Smooth muscle cell of the brain vasculature (primary cell): Measurements from ENCODE around the gene KIAA0232.
"Not testable (repeated sequence)": the region's sequence is repeated elsewhere in the genome, so short reads cannot be mapped to it uniquely, and the experiment has no call there.

Experiments
- DNase-seq: peaks from one replicate; pipeline ENCODE4 v3.0.0-alpha.2; 2012; ENCODE audit warnings: low read depth, low spot score

Gene KIAA0232

DNA sequence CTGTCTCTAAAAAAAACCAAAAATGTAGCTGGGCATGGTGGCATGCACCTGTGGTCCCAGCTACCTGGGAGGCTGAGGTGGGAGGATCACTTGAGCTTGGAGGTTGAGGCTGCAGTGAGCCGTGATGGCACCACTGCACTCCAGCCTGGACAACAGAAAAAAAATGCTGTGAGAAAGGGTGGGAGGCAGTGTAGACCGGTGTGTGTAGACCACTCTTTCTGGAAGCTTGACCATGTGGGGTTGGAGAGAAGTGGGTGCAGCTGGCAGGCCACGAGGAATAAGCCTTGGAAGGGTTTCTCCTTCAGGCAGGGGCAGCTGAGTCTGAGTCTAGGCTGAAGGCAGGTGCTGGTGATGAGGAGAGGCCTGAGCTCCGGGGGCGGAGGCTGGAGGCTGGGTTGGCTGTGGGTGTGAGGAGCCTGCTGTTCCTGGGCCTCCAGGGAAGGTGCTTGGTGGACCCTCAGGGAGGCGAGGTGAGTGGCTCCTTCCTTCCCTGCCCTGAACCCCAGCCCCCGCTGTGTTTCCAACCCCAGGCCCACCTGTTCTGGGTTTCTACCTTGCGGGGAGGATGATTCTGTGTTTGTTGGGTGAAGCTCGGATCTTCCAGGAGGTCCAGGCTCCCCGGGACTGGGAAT lies 117.8 kb downstream of the KIAA0232 start:
- no peak for DNase-seq

DNA sequence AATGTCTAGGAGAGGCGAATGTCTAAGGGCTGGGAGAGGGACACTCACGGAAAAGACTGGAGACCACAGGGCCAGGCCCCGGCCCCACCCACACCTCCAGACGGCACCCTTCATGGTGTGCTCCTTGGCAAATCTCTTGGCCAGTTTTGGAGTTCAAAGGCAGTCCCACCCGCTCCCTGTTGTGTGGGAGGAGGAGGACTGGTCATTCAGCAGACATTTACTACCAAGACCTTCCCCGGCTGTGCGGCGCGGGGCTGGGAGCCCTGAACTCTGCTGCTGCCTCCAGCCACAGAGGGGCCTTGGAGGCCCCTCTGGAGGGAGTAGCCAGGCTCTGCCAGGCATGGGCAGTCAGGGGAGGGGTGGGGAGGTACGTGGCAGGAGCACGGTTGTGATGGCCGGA lies 118.4 kb downstream of the KIAA0232 start:
- DNase-seq = no peak

DNA sequence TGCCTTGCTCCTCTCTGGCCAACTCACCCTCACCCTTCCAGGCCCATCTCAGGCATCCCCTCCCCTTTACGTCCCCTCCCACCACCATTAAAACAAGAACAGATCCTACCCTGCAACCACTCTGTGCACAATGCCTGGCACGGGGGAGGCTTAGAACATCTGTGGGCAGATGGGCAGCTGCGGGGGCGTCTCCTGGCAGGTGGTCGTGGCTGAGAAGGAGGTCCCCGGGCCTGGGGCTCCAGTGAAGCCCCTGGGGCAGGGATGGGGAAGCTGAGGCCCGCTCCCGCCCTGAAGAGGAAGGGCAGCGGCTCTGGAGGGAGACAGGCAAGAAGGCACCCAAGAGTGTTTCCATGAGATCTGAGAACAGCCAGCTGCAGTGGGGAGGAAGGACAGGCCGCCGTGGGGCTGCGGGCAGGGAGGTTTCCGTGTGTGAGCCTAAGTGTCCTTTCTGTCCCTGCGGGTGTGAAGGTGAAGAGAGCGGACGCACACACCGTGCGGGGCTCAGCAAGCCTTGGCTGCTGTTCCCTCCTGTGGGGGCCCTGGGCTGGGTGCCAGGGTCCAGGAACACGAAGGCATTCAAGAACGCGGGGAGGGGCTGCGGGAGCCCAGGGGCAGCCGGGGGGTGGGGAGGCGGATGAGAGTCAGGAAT lies 119.3 kb downstream of the KIAA0232 start:
- DNase-seq = no peak

DNA sequence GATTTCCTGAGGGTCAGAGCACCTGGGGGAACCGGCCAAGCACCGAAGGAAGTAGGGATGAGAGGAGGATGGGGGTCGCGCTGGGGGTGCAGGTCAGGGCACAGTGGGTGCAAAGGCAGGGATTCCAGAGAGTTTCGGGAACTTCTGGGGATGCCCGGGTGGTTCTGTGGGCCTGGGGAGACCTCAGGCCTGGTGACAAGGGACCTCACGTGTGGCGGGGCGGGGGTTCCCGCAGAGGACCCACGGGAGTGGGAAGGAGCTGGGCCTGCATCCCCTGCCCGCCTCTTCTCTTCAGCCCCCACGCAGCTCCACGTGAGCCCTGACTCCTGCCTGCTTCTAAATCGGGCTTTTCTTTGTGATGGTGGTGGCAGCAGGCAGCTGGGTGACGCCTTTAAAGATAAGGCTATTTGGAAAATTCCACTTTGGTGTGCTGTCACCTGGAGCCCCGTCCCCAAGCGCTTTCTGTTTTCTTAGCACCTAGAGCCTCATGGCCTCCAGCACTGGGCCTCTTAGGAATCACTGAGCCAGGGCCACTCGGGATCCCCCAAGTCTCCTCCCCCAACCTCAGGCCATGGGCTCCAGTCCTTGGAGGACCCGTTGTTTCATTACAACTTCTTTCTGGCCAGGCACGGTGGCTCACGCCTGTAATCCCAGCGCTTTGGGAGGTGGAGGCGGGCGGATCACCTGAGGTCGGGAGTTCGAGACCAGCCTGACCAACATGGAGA lies 120.0 kb downstream of the KIAA0232 start:
- DNase-seq = no peak

DNA sequence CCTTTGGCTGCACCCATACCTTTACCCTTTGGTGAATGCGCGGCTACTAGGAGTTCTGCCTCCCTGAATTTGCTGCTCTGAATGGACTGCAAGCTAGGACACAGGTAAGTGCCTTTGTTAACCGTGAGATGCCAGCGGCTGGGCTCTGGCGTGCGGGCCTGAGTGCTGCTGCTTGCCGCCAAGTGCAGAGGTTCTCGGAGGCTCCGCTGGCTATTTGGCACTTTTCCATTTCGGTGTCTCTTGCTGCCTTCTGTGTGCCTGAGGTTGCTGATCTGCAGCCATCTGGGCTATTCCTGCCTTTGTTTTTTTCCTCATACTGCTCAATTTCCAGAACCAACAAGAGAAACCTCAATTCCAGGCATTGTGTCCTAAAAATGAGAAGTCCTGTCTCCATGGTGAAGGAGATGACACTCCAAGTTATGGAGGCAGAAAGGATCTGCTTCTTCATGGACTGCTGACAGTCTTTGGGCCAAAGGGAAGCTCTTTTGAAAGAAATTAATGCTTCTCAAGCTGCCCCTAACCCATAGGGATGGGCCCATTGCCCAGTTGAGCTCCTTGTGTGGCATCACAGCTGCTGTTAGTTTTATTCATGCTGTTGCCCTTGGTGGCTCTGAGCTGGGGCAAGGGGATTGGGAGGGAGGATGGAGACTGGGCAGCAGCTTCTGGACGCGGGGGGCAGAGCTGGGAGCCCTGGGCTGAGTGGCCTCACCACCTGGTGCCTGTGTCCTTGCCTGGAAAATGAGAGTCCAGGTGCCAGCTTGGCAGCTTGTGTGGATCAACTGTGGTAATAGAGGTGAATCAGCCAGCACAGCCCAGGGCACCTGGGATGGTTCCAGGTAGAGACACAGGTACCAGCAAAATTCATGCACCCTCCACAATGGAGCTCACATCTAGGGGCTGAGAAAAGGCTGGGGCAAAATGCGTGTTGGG lies 123.3 kb downstream of the KIAA0232 start:
- no peak for DNase-seq

DNA sequence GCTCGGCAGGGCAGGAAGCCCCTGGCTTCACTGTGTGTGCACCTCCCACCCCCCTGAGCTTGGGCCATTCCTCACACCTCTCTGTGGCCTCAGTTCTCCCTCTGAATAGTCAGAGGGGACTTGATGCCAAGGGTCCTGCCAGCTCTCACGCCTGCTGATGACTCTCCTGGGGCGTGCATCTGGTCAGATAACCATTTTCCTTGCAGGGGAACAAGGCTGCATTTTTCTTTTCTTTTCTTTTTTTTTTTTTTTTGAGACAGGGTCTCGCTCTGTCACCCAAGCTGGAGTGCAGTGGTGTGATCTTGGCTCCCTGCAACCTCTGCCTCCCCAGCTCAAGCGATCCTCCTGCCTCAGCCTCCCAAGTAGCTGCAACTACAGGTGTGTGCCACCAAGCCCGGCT lies 124.0 kb downstream of the KIAA0232 start:
- DNase-seq = not testable (repeated sequence)

DNA sequence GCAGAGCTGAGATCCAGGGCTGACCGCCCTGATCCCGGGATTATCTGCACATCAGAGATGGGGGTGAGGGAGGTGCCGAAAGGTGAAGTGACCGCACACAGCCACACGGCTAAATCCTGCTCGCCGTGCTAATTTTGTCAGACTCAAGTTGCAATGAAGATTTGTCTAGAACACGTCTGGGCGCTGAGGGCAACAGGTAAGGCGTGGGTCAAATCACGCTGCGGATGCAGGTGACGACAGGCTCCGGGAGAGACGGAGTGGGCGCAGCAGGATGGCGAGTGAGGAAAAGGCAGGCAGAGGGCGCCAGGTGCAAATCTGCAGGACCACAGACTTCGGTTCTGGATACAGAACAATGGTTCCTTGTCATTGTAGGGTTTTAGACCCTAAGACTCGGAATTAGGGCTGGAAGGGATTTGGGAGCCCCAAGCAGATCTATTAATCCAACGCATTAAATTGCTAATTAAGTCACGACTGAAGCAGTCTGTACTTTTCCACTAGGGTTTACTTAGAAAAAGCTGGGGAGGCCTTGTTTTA lies 125.2 kb downstream of the KIAA0232 start:
- DNase-seq = no peak

DNA sequence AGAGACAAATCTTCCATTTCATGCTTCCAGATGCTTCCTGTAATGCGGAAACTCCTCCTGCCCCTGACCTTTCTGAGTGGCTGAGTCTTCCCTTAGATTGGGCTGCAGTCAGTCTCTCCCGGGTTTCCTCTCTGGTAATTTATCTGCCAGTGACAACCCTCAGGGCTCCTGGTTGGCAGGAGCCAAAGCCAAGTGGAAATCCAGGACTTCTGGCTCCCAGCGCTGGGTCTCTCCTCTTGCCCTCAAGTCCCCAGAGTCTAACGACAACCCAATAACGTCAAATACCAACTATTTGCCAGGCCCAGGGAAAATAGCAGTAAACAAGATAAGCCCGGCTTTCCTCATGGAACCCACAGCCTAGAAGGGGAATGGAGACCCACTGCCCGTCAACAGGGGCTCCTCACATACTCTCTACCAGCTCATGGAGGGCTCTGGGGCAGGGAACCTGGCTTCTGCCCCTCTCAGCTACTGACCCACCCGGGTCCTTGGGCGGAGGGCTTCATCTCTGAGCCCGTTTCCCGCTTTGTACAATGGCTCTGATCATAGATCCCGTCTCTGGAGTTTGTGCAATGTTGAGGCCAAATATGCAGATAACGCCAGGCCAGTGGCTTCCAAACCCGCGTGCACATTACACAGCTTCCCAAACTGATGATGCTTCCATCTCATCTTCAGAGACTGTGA lies 126.0 kb downstream of the KIAA0232 start:
- no peak for DNase-seq

DNA sequence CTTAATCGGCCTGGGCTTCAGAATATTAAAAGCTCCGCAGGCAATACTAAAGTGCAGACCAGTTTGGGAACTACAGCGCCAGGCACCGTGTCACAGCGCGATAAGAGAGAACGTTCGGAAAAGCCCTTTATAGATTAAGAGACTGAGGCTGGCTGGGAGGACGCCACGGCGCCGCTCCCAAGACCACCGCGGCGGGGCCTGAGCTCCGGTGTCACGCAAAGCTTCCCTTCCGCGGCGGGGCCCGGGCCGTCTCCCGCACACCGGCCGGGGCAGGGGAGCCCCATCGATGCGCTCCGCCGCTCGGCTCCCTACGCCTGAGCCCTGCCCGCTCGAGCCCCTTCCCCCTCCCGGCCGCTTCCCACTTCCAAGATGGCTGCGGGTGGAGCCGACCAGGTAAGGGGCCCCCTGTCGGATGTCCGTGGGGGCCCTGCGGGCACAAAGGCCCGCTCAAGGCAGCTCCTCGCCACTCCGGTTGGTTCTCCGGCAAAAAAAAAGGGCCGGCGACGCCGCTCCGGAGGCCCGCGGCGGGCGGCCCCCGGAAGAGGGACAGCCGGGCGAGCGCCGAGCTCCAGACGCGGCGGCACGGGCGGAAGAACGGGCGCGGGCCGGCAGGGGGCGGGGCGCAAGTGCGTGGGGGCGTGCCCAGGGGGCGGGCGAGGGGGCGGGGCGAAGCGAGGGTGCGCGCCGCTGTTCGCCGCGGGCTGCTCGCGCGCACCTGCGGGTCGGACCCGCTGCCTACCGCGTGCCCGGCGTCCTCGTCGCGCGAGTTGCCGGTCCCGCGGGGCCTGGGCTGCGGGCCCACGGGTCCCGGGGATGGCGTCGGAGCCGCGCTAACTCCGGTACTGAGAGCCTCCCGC lies 126.8 kb downstream of the KIAA0232 start, which contains the start of gene TBC1D14:
Gene TBC1D14, plus strand, starts transcription at position 714 of the 857 bp plus-strand sequence. CDS start 13,564 bp downstream, outside the sequence.
- DNase-seq = peak; percentile 72

DNA sequence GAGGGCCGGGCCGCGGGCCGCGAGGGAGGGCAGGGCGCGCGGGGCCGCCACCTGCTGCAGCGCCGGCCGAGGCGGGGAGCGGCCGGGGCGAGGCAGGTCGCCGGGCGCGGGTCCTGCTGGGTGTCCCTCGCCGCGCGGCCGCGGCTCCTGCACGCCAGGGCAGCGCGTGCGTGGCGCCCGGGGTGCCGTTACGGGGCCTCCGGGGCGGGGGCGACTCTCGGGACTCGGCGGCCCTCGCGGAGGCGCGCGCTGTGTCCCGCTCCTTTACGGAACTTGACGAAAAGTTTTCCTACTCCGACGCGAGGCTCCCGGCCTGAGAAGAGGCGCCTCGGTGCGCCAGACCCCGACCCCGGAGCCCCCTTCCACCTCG lies 127.4 kb downstream of the KIAA0232 start:
- DNase-seq = no peak

DNA sequence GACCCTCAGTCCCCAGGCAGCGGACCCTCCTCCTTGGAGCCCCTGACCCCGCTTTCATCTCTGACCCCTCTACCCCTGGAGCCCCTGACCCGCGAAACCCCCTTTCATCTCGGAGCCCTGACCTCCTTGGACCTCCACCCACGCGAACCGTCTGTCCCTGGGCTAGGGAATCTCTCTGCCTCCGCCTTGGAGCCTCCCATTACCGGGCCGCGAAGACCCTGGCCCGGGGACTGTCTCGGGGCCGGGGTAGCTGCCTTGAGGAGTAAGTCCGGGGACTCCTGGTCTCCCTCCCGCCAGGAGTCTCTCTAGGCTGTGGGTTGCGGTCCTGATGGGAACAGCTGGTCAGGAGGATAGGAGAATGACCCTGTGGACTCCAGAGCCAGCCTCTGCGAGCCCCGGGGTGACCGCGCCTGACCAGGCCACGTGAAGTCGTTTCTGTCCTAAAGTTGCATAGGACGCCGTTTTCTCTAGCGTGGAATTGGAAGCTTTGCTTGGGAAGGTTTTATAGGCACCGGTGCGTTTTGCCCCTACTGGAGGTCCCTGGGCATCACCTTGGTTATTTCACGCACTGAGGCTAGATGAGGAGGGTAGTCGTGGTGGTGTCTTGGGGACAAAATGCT lies 127.9 kb downstream of the KIAA0232 start:
- DNase-seq = no peak

DNA sequence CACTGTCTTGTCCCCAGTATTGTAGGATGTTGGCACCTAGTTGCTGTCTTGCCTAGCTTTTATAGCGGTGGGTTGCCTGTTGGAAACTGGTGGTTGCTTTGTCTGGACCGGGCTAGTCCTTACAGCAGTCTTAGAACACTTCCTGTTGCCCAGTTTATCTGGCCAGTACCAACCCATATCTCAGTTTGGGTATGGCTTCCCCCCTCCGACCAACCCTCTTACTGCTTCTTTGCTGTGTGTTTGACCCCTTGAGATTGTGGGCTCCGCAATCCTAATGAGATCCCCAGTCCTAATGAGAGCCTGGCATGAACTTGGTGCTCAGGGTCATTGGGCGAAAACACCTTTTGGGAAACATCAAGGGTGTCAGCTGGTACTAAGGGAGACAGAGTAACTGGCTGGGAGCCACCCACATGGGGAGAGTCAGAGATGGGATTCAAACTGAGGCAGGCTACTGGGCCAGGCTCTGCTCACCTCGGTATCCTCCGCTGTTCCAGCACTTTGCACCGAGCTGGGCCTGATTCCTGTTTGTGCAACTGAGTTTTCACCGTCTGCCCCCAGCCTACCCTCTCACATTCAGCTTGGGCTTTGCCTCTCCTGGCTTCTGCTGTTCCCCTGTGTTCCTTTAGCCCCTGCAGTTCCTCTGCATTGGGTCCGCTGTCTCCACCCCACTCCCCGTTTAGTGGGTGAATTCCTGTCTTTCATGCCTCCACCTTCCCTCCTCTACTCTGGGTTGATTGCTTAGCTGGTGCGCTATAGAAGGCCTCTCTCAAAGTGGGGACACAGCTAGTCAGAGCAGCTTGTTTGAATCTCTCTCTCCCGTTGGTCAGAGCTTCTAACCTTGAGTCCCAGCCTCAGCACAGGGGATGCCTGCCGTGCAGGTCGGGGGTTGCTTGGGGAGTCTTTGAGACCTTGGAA lies 128.7 kb downstream of the KIAA0232 start:
- DNase-seq = no peak

DNA sequence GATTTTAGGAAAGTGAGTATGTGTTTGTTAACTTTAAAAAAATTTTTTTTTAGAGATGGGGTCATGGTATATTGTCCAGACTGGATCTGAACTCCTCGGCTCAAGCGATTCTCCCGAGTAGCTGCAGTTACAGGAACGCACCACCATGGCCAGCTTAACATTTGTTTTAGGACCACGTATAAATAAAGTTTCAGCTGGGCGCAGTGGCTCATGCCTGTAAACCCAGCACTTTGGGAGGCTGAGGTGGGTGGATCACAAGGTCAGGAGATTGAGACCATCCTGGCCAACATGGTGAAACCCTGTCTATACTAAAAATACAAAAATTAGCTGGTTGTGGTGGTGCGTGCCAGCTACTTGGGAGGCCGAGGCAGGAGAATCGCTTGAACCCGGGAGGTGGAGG lies 129.4 kb downstream of the KIAA0232 start:
- DNase-seq = not testable (repeated sequence)

DNA sequence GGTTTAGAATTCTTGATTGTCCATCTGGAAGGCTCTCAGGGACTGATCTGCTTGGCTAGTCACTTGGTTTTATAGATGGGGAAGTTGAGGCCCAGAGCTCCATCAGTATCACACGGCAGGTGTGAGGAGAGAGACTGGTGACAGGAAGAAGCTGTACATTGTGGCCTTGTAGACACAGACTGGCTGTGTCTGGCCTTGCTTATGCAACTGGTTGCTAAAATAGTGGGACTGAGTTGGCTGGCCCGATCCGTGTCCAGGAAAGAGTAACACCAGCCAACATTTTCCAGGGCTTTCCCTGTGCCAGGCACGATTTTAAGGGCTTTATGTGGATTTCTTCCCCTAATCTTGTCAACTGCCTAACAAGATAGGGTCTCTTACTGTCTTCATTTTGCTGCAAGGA lies 129.9 kb downstream of the KIAA0232 start:
- DNase-seq = no peak

DNA sequence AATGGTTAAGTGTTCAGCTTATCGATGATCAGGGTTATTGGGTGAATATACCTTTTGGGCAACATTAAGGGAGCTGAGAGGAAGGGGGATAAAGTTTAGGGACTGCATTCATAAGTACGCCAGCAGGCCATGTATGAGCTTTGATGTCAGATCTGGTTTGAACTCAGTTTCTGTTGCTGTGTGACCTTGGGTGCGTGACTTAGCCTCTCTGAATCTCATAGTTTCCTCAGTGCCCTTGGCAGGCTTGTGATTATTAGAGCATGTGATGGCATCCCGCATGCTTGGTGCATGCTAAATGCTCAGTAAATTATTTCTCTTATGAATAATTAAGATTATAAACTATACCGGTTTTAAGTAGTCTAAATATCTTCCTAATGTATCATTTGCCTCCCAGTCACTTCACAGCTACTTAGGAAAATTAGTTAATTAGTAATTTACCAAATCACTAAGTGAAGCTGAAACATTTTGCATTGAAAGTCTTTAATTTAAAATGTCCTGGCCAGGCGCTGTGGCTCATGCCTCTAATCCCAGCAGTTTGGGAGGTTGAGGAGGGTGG lies 130.9 kb downstream of the KIAA0232 start:
- no peak for DNase-seq

DNA sequence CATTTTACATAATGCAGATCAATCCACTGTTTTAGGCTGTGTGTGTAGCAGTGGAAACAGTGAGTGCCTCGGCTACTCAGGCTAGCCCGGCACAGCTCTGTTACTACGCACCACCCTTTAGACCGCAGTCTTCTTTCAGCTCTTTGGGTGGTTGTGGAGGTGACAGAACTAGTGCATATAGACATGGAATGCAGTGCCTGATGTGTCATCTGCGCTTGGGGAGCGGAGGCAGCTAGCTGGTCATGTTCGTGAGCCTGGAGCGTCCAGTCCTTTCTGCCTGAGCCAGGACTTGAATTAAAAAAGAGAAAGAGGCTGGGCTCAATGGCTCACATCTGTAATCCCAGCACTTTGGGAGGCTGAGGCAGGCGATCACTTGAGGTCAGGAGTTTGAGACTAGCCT lies 131.9 kb downstream of the KIAA0232 start:
- no peak for DNase-seq

DNA sequence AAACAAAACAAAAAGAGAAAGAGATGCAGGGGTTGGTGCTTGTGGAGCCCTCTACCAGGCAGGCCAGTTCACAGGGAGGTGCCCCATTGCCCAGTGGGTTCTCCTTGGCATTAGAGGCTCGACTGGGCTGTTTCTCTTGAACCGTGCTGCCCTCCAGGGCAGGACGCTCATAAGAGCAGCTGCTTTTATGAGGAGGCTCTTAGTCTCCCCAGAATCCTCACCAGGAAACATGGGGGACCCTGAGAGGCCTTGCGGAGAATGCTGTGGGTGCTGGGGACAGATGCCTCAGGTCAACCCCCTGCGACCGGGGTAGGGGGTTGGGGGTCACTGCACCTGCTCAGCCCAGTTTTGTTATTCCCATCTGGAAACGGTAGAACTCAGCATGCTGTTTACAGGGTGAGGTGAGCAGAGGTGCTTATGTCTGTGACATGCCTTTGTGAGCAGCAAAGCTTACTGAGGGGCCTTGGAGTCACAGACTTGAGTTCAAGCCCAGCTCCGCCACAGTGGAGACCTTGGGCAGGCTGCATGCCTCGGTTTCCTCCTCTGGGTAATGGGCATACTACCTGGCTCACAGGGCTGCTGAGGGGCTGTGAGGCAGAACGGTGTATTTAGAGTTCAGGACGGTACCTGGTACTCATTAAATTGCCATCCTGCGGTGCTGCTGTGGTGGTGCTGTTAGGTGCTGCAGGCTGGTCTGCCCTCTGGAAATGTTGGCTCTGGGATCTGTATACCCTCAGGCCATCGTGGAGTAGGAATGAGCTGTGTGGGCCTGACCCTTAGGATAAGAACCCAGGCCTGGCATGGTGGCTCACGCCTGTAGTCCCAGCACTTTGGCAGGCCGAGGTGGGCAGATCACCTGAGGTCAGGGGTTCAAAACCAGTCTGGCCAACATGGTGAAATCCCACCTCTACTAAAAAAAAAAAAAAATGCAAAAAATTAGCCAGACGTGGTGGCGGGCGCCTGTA lies 132.8 kb downstream of the KIAA0232 start:
- no peak for DNase-seq
